ENCODE data around the gene NDUFS8. TPM values are rescaled to one million over a fixed set of nuclear protein-coding genes. Genes with fewer than 3 reads are reported as not detected.

Gene NDUFS8
- total and polyA plus RNA-seq, 2 of the 13 experiments (the other 11 are each of a cell fraction or from before 2014, with no cell fraction given): 96.7 to 158 TPM

DNA sequence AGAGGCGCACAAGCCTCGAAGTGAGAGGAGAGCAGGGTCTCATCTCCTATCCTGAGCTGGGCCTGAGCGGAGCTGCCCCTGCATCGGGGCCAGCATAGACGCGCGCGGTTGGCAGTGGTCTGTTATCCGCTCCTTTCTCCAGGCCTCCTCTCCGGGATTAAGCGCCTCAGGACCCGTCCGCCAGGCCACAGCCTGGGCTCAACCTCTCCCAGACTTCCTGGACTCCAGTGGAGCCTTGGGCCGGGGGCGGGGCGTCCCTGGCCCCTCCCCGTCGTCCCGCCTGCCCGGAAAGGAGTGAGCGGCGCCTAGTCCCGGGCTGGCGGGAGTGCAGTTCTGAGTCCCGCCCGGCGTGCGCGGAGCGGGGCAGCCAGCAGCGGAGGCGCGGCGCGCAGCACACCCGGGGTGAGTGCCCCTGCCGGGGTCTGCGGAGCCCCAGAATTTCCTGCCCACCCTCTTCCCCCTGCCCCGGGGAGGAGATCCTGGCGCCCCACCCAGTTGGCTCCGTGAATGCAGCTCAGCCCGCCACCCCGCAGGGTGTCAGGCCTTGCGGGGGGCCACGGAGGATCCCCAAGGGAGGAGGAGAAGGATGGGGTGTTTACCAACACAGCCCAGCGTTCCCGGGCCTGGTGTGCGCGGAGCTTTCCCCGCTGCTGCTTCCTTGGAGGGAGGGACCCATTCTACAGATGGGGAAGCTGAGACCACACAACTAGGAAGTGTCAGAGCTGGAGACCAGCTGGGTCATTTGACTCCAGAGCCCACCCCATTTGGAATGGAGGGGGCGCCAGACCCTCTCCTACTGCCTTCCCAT lies 8.4 kb downstream of the NDUFS8 start, which contains the start of gene TCIRG1 (continued):
- TF ChIP-seq, protein P1, sequence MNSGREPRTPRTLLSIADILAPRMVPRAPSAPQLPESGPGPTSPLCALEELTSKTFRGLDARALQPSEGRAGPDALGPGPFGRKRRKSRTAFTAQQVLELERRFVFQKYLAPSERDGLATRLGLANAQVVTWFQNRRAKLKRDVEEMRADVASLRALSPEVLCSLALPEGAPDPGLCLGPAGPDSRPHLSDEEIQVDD (CRISPR knock-in tag; IDR thresholded peaks at IDR 0.05; ENCODE audit: borderline replicate concordance): no peak; the same call in 1 of the 2 replicates
- TF ChIP-seq DMAP1 (CRISPR knock-in tag; IDR thresholded peaks at IDR 0.05) (no peak; the same call in 1 of the 2 replicates), ZFP62 (CRISPR knock-in tag; IDR thresholded peaks at IDR 0.05) (no peak), ZNF180 (CRISPR knock-in tag; IDR thresholded peaks at IDR 0.05; ENCODE audit: borderline replicate concordance, low read depth) (no peak), NFKB2 (CRISPR knock-in tag; IDR thresholded peaks at IDR 0.05; ENCODE audit: borderline replicate concordance) (peak; percentile 66), JUND (CRISPR knock-in tag; IDR thresholded peaks at IDR 0.05) (no peak), ZEB1 (IDR thresholded peaks at IDR 0.05; ENCODE audit: insufficient replicate concordance, low read depth) (no peak), SIN3B (IDR thresholded peaks at IDR 0.05; ENCODE audit: low read length) (no peak), ZC3H4 (CRISPR knock-in tag; IDR thresholded peaks at IDR 0.05; ENCODE audit: borderline replicate concordance) (no peak), XBP1 (CRISPR knock-in tag; IDR thresholded peaks at IDR 0.05) (0 out of 2 replicates have a peak, but pooled peaks have one; percentile 36), ZNF598 (CRISPR knock-in tag; IDR thresholded peaks at IDR 0.05; ENCODE audit: borderline replicate concordance) (no peak; the same call in 1 of the 2 replicates), ETV6 (CRISPR knock-in tag; conservative IDR thresholded peaks at IDR 0.05) (0 out of 2 replicates have a peak, but pooled peaks have one; percentile 14), RFX1 (IDR thresholded peaks at IDR 0.05) (no peak), ZNF326 (CRISPR knock-in tag; IDR thresholded peaks at IDR 0.05; ENCODE audit: borderline replicate concordance) (no peak), SMC3 (IDR thresholded peaks at IDR 0.05; ENCODE audit: low read length) (no peak), ZKSCAN8 (CRISPR knock-in tag; IDR thresholded peaks at IDR 0.05; ENCODE audit: borderline replicate concordance) (no peak), NR2F2 (IDR thresholded peaks at IDR 0.05; ENCODE audit: borderline replicate concordance, low read depth) (no peak), ZNF776 (CRISPR knock-in tag; IDR thresholded peaks at IDR 0.05) (0 out of 2 replicates have a peak, but pooled peaks have one; percentile 0), MEIS2 (CRISPR knock-in tag; IDR thresholded peaks at IDR 0.05) (no peak), HOXA3 (CRISPR knock-in tag; IDR thresholded peaks at IDR 0.05) (no peak), CREM (IDR thresholded peaks at IDR 0.05) (no peak), CREM (CRISPR knock-in tag; IDR thresholded peaks at IDR 0.05) (no peak), ZNF484 (CRISPR knock-in tag; IDR thresholded peaks at IDR 0.05; ENCODE audit: borderline replicate concordance, low read depth) (no peak), ZSCAN12 (CRISPR knock-in tag; IDR thresholded peaks at IDR 0.05) (no peak)
- TF ChIP-seq, protein P2, sequence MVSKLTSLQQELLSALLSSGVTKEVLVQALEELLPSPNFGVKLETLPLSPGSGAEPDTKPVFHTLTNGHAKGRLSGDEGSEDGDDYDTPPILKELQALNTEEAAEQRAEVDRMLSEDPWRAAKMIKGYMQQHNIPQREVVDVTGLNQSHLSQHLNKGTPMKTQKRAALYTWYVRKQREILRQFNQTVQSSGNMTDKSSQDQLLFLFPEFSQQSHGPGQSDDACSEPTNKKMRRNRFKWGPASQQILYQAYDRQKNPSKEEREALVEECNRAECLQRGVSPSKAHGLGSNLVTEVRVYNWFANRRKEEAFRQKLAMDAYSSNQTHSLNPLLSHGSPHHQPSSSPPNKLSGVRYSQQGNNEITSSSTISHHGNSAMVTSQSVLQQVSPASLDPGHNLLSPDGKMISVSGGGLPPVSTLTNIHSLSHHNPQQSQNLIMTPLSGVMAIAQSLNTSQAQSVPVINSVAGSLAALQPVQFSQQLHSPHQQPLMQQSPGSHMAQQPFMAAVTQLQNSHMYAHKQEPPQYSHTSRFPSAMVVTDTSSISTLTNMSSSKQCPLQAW (CRISPR knock-in tag; IDR thresholded peaks at IDR 0.05): no peak
- TF ChIP-seq, protein P3, sequence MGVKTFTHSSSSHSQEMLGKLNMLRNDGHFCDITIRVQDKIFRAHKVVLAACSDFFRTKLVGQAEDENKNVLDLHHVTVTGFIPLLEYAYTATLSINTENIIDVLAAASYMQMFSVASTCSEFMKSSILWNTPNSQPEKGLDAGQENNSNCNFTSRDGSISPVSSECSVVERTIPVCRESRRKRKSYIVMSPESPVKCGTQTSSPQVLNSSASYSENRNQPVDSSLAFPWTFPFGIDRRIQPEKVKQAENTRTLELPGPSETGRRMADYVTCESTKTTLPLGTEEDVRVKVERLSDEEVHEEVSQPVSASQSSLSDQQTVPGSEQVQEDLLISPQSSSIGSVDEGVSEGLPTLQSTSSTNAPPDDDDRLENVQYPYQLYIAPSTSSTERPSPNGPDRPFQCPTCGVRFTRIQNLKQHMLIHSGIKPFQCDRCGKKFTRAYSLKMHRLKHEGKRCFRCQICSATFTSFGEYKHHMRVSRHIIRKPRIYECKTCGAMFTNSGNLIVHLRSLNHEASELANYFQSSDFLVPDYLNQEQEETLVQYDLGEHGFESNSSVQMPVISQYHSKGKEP (CRISPR knock-in tag; IDR thresholded peaks at IDR 0.05): no peak
- TF ChIP-seq, protein P4, sequence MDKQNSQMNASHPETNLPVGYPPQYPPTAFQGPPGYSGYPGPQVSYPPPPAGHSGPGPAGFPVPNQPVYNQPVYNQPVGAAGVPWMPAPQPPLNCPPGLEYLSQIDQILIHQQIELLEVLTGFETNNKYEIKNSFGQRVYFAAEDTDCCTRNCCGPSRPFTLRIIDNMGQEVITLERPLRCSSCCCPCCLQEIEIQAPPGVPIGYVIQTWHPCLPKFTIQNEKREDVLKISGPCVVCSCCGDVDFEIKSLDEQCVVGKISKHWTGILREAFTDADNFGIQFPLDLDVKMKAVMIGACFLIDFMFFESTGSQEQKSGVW (CRISPR knock-in tag; IDR thresholded peaks at IDR 0.05; ENCODE audit: borderline replicate concordance): no peak
